HepG2 (cell line): ENCODE measurements around the gene IKZF3. TPM values are rescaled to one million over a fixed set of nuclear protein-coding genes. Genes with fewer than 3 reads are reported as not detected.

Experiments used
- DR1 ChIP-seq: sonication (generic); formaldehyde crosslinking; IDR thresholded peaks from 2 replicates; pipeline ENCODE4 v1.8.0; 2021; ENCODE audit warnings: mild to moderate bottlenecking, missing genetic modification reagents, inconsistent platforms
- ETV6 ChIP-seq: sonication (generic); formaldehyde crosslinking; conservative IDR thresholded peaks from 2 replicates; pipeline ENCODE4 v1.4.0; 2020; ENCODE audit warnings: missing genetic modification reagents
- FOSL2 ChIP-seq: sonication (generic); formaldehyde crosslinking; IDR thresholded peaks from 2 replicates; pipeline ENCODE4 v1.4.0; 2020; ENCODE audit warnings: missing genetic modification reagents
- FOXK1 ChIP-seq: sonication (generic); formaldehyde crosslinking; IDR thresholded peaks from 2 replicates; pipeline ENCODE4 v1.4.0; 2020; ENCODE audit warnings: low read depth, missing genetic modification reagents, borderline replicate concordance
- FOXM1 ChIP-seq: sonication (generic); formaldehyde crosslinking; IDR thresholded peaks from 2 replicates; pipeline ENCODE4 v1.5.0; 2020; ENCODE audit warnings: missing genetic modification reagents
- HES4 ChIP-seq: sonication (generic); formaldehyde crosslinking; IDR thresholded peaks from 2 replicates; pipeline ENCODE4 v1.9.0; 2021; ENCODE audit warnings: mild to moderate bottlenecking, missing genetic modification reagents, borderline replicate concordance
- HOXA3 ChIP-seq: sonication (generic); formaldehyde crosslinking; IDR thresholded peaks from 2 replicates; pipeline ENCODE4 v1.5.0; 2020; ENCODE audit warnings: missing genetic modification reagents
- NFATC3 ChIP-seq: sonication (generic); formaldehyde crosslinking; IDR thresholded peaks from 2 replicates; pipeline ENCODE4 v1.5.1; 2020; ENCODE audit warnings: mild to moderate bottlenecking, missing genetic modification reagents
- RAD21 ChIP-seq: fragments of 450-650 bp; formaldehyde crosslinking; IDR thresholded peaks from 2 replicates; pipeline ENCODE4 v1.5.0; 2020; ENCODE audit warnings: mild to moderate bottlenecking
- SALL1 ChIP-seq: sonication (generic); formaldehyde crosslinking; IDR thresholded peaks from 2 replicates; pipeline ENCODE4 v1.8.0; 2022; ENCODE audit warnings: mild to moderate bottlenecking, missing genetic modification reagents
- SMC3 ChIP-seq: IDR thresholded peaks from 2 replicates; pipeline ENCODE4 v1.6.1; 2011; ENCODE audit warnings: low read length, improper control_type of control experiment
- TCF12 ChIP-seq, 2 experiments: fragments of 450-650 bp in 1 of 2; sonication (generic) in 1 of 2; formaldehyde crosslinking in 1 of 2; IDR thresholded peaks; 2 replicates each; pipeline versions ENCODE4 v1.6.1 to v1.8.0; 2017 to 2022; ENCODE audit warnings: antibody characterized with exemption in 1 of 2, mild to moderate bottlenecking in 1 of 2, missing genetic modification reagents in 1 of 2, moderate library complexity in 1 of 2
- TCF7 ChIP-seq: sonication (generic); IDR thresholded peaks from 2 replicates; pipeline ENCODE4 v1.6.1; 2016; ENCODE audit warnings: antibody characterized with exemption, low read depth
- ZNF550 ChIP-seq: sonication (generic); formaldehyde crosslinking; IDR thresholded peaks from 2 replicates; pipeline ENCODE4 v1.4.0; 2020; ENCODE audit warnings: mild to moderate bottlenecking, missing genetic modification reagents, borderline replicate concordance
- ZNF766 ChIP-seq: sonication (generic); formaldehyde crosslinking; IDR thresholded peaks from 2 replicates; pipeline ENCODE4 v1.5.0; 2020; ENCODE audit warnings: missing genetic modification reagents, borderline replicate concordance
- ZNF776 ChIP-seq: sonication (generic); formaldehyde crosslinking; IDR thresholded peaks from 2 replicates; pipeline ENCODE4 v1.4.0; 2020; ENCODE audit warnings: mild to moderate bottlenecking, missing genetic modification reagents
- ZNF878 ChIP-seq: sonication (generic); formaldehyde crosslinking; IDR thresholded peaks from 2 replicates; pipeline ENCODE4 v1.8.1; 2023; ENCODE audit warnings: mild to moderate bottlenecking, missing genetic modification reagents, moderate library complexity
- polyA plus RNA-seq, 8 experiments: library from polyadenylated mRNA; depleted of rRNA in 3 of 8; stranded (reverse) in 7 of 8; unstranded in 1 of 8; fragments of >200 nt; fragmentation: Illumina TruSeq in 4 of 8; extraction: Trizol in 4 of 8; gene quantifications; 2 replicates each; pipeline versions ENCODE4 v1.2.1 to v1.2.3, GENCODE V29; 2011 to 2016; ENCODE audit warnings: low read depth in 4 of 8, missing spikeins in 1 of 8, mixed read lengths in 1 of 8; ENCODE audit not compliant: insufficient read depth in 1 of 8
- total RNA-seq, 5 experiments: library from RNA; depleted of rRNA; stranded (reverse); fragments of >200 nt; fragmentation: Illumina TruSeq; extraction: Trizol; gene quantifications; 2 replicates each; pipeline ENCODE4 v1.2.3, GENCODE V29; 2016; ENCODE audit warnings: low read depth in 1 of 5
- TF ChIP-seq, protein P1 (sequence below): sonication (generic); formaldehyde crosslinking; IDR thresholded peaks from 2 replicates; pipeline ENCODE4 v1.4.0; 2020; ENCODE audit warnings: missing genetic modification reagents, borderline replicate concordance
- TF ChIP-seq, protein P2 (sequence below): sonication (generic); formaldehyde crosslinking; IDR thresholded peaks from 2 replicates; pipeline ENCODE4 v1.4.0; 2020; ENCODE audit warnings: missing genetic modification reagents, mild to moderate bottlenecking, borderline replicate concordance
- TF ChIP-seq, protein P3 (sequence below): IDR thresholded peaks from 2 replicates; pipeline ENCODE4 v1.6.1; 2016; ENCODE audit warnings: control low read depth
- TF ChIP-seq, protein P4 (sequence below): sonication (generic); formaldehyde crosslinking; IDR thresholded peaks from 2 replicates; pipeline ENCODE4 v1.4.0; 2020; ENCODE audit warnings: missing genetic modification reagents
- TF ChIP-seq, protein P5 (sequence below): sonication (generic); formaldehyde crosslinking; IDR thresholded peaks from 2 replicates; pipeline ENCODE4 v1.9.0; 2021; ENCODE audit warnings: missing genetic modification reagents, mild to moderate bottlenecking, borderline replicate concordance

IKZF3 gene
- total and polyA plus RNA-seq, 2 of the 13 experiments (the other 11 are each of a cell fraction or from before 2014, with no cell fraction given): not detected

DNA sequence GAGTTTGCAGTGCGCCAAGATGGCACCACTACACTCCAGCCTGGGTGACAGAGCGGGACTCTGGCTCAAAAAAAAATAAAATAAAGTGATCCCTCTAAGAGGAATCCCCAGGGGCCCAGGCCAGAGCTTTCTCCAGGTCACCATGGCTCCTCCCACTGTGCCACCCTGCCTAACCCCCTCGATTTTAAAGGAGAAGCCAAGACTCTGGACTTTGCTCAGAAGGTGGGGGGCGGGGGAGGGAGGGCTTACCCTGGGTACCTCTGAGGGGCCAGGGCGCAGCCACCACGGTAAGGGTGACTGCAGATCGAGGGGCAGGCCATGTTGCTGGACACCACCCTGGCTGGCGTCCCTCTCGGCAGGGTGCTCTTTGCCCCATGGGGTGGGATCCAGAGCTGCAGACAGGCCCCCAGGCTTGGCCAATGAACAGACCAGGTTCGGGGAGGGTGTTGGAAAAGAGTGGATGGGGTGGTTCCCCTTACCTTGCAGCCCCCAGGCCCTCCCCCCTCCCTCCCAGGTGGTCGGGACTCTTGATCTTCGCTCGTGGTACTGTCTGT is 126.8 kb downstream of the IKZF3 start (continued):
- TF ChIP-seq, protein P1, sequence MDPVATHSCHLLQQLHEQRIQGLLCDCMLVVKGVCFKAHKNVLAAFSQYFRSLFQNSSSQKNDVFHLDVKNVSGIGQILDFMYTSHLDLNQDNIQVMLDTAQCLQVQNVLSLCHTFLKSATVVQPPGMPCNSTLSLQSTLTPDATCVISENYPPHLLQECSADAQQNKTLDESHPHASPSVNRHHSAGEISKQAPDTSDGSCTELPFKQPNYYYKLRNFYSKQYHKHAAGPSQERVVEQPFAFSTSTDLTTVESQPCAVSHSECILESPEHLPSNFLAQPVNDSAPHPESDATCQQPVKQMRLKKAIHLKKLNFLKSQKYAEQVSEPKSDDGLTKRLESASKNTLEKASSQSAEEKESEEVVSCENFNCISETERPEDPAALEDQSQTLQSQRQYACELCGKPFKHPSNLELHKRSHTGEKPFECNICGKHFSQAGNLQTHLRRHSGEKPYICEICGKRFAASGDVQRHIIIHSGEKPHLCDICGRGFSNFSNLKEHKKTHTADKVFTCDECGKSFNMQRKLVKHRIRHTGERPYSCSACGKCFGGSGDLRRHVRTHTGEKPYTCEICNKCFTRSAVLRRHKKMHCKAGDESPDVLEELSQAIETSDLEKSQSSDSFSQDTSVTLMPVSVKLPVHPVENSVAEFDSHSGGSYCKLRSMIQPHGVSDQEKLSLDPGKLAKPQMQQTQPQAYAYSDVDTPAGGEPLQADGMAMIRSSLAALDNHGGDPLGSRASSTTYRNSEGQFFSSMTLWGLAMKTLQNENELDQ (CRISPR knock-in tag): no peak
- TF ChIP-seq SMC3: no peak
- no peak for TF ChIP-seq DR1 (CRISPR knock-in tag)
- no peak for TF ChIP-seq NFATC3 (CRISPR knock-in tag)
- TF ChIP-seq TCF12 (IDR thresholded peaks at IDR 0.05): no peak
- TF ChIP-seq TCF12 (CRISPR knock-in tag; IDR thresholded peaks at IDR 0.05): no peak
- no peak for TF ChIP-seq ZNF550
- TF ChIP-seq, protein P2, sequence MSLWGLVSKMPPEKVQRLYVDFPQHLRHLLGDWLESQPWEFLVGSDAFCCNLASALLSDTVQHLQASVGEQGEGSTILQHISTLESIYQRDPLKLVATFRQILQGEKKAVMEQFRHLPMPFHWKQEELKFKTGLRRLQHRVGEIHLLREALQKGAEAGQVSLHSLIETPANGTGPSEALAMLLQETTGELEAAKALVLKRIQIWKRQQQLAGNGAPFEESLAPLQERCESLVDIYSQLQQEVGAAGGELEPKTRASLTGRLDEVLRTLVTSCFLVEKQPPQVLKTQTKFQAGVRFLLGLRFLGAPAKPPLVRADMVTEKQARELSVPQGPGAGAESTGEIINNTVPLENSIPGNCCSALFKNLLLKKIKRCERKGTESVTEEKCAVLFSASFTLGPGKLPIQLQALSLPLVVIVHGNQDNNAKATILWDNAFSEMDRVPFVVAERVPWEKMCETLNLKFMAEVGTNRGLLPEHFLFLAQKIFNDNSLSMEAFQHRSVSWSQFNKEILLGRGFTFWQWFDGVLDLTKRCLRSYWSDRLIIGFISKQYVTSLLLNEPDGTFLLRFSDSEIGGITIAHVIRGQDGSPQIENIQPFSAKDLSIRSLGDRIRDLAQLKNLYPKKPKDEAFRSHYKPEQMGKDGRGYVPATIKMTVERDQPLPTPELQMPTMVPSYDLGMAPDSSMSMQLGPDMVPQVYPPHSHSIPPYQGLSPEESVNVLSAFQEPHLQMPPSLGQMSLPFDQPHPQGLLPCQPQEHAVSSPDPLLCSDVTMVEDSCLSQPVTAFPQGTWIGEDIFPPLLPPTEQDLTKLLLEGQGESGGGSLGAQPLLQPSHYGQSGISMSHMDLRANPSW (CRISPR knock-in tag): no peak
- TF ChIP-seq ZNF776 (CRISPR knock-in tag): 0 out of 2 replicates have a peak, but pooled peaks have one; percentile 10
- TF ChIP-seq, protein P3, sequence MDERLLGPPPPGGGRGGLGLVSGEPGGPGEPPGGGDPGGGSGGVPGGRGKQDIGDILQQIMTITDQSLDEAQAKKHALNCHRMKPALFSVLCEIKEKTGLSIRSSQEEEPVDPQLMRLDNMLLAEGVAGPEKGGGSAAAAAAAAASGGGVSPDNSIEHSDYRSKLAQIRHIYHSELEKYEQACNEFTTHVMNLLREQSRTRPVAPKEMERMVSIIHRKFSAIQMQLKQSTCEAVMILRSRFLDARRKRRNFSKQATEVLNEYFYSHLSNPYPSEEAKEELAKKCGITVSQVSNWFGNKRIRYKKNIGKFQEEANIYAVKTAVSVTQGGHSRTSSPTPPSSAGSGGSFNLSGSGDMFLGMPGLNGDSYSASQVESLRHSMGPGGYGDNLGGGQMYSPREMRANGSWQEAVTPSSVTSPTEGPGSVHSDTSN: no peak
- no peak for TF ChIP-seq ZNF766
- no peak for TF ChIP-seq FOXM1 (CRISPR knock-in tag)
- TF ChIP-seq, protein P4, sequence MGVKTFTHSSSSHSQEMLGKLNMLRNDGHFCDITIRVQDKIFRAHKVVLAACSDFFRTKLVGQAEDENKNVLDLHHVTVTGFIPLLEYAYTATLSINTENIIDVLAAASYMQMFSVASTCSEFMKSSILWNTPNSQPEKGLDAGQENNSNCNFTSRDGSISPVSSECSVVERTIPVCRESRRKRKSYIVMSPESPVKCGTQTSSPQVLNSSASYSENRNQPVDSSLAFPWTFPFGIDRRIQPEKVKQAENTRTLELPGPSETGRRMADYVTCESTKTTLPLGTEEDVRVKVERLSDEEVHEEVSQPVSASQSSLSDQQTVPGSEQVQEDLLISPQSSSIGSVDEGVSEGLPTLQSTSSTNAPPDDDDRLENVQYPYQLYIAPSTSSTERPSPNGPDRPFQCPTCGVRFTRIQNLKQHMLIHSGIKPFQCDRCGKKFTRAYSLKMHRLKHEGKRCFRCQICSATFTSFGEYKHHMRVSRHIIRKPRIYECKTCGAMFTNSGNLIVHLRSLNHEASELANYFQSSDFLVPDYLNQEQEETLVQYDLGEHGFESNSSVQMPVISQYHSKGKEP: no peak
- peak; percentile 44; the same call in 1 of the 2 replicates for TF ChIP-seq HOXA3 (CRISPR knock-in tag)
- TF ChIP-seq ZNF878: no peak
- no peak for TF ChIP-seq HES4 (CRISPR knock-in tag)
- TF ChIP-seq FOXK1 (CRISPR knock-in tag): no peak
- TF ChIP-seq TCF7: 0 out of 2 replicates have a peak, but pooled peaks have one; percentile 31
- TF ChIP-seq ETV6 (CRISPR knock-in tag): no peak
- no peak for TF ChIP-seq SALL1 (CRISPR knock-in tag)
- 0 out of 2 replicates have a peak, but pooled peaks have one; percentile 5 for TF ChIP-seq RAD21 (CRISPR knock-in tag)
- TF ChIP-seq, protein P5, sequence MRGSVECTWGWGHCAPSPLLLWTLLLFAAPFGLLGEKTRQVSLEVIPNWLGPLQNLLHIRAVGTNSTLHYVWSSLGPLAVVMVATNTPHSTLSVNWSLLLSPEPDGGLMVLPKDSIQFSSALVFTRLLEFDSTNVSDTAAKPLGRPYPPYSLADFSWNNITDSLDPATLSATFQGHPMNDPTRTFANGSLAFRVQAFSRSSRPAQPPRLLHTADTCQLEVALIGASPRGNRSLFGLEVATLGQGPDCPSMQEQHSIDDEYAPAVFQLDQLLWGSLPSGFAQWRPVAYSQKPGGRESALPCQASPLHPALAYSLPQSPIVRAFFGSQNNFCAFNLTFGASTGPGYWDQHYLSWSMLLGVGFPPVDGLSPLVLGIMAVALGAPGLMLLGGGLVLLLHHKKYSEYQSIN (CRISPR knock-in tag): no peak
- peak; percentile 5; the same call in 1 of the 2 replicates for TF ChIP-seq FOSL2 (CRISPR knock-in tag)
